ENCODE data around the gene RALGAPA2.

GRCh38 chr20:20517296-20517695, 195.1 kb downstream of the RALGAPA2 start:
- TF ChIP-seq CTCF (IDR thresholded peaks at IDR 0.05; ENCODE audit: insufficient read depth, low read length) (no peak), SPI1 (IDR thresholded peaks at IDR 0.05; ENCODE audit: borderline replicate concordance, low read depth) (no peak)

Data from HL-60 (cell line).